ENCODE data around the gene HBP1. TPM values are rescaled to one million over a fixed set of nuclear protein-coding genes. Genes with fewer than 3 reads are reported as not detected.
"Not testable (repeated sequence)": the region's sequence is repeated elsewhere in the genome, so short reads cannot be mapped to it uniquely, and the experiment has no call there.

Gene HBP1
- total and polyA plus RNA-seq, 7 experiments from 2014 or later, result 34.6 to 219 (median 116) TPM

GRCh38 chr7:107151538-107151937, 17.3 kb upstream of the HBP1 start:
- DNase-seq (no peak), ATAC-seq (no peak)
- Mint-ChIP-seq H3K36me3 (no peaks in the 10 kb centered on the region), H3K4me3 (no peak overlapping the region), H3K27me3 (peaks cover 0 to 9% (median 3%) of the 10 kb centered on the region in 5 donors), H3K27ac (no peak overlapping the region), H3K9me3 (no peaks in the 10 kb centered on the region), H3K4me1 (peaks cover 0 to 12% (median 4%) of the 10 kb centered on the region in 7 donors)
- Histone ChIP-seq H3K27me3 (ENCODE audit: control insufficient read depth in 2 of 2, insufficient read depth in 2 of 2, low read length in 2 of 2) (no peaks in the 10 kb centered on the region), H3K9me3 (ENCODE audit: control insufficient read depth in 2 of 3, low read length in 3 of 3) (no peaks in the 10 kb centered on the region), H3K4me3 (ENCODE audit: low read length) (no peak overlapping the region), H3K4me1 (ENCODE audit: control insufficient read depth in 2 of 2, insufficient read depth in 2 of 2, low read length in 2 of 2) (no peaks in the 10 kb centered on the region), H3K36me3 (ENCODE audit: control insufficient read depth in 2 of 3, insufficient read depth in 3 of 3, low read length in 3 of 3) (no peaks in the 10 kb centered on the region), H3K27ac (ENCODE audit: low read depth, low read length) (no peak overlapping the region)
- ChIA-PET POLR2A (interaction anchor here (4.5 kb wide), 1 partner anchor 17 kb away, joined by 35 read pairs; the partner anchor contains the start of gene HBP1), CTCF (interaction anchor here (0.5 to 7.7 kb wide), 5 partner anchors 10 to 357 kb away, joined by 3 to 95 read pairs (median 5); partner anchors contain the start of gene HBP1)
- intact Hi-C loops (cut with micrococcal nuclease), result loop anchor here (2.0 to 5.0 kb wide), 2 partner anchors 974 to 975 kb away; no protein-coding TSS in a partner anchor

GRCh38 chr7:107152011-107152410, 16.8 kb upstream of the HBP1 start:
- H3K27me3 ChIP-seq (ENCODE audit: control insufficient read depth in 2 of 2, insufficient read depth in 2 of 2, low read length in 2 of 2), result no peaks in the 10 kb centered on the region
- DNase-seq, result no peak
- no peak overlapping the region for H3K4me3 ChIP-seq (ENCODE audit: low read length)
- no peaks in the 10 kb centered on the region for H3K9me3 ChIP-seq (ENCODE audit: control insufficient read depth in 2 of 3, low read length in 3 of 3)
- ChIA-PET POLR2A (interaction anchor here (0.9 to 4.5 kb wide), 2 partner anchors 17 to 26 kb away, joined by 3 to 35 read pairs; partner anchors contain the start of gene HBP1), CTCF (interaction anchor here (0.7 to 7.7 kb wide), 5 partner anchors 10 to 357 kb away, joined by 3 to 95 read pairs (median 5); partner anchors contain the start of gene HBP1)
- ATAC-seq, result no peak
- Mint-ChIP-seq H3K36me3 (no peaks in the 10 kb centered on the region), H3K4me3 (peak overlapping the region in 1 of 10 donors; percentile 25), H3K4me1 (peaks cover 0 to 12% (median 4%) of the 10 kb centered on the region in 7 donors), H3K27ac (peak overlapping the region in 2 of 9 donors; percentile 10 to 47), H3K27me3 (peaks cover 0 to 11% (median 3%) of the 10 kb centered on the region in 5 donors), H3K9me3 (no peaks in the 10 kb centered on the region)
- no peaks in the 10 kb centered on the region for H3K4me1 ChIP-seq (ENCODE audit: control insufficient read depth in 2 of 2, insufficient read depth in 2 of 2, low read length in 2 of 2)
- H3K36me3 ChIP-seq (ENCODE audit: control insufficient read depth in 2 of 3, insufficient read depth in 3 of 3, low read length in 3 of 3), result no peaks in the 10 kb centered on the region
- intact Hi-C loops (cut with micrococcal nuclease), result loop anchor here in 1 of 2 donors (5.0 kb wide), 1 partner anchor 975 kb away; no protein-coding TSS in a partner anchor
- H3K27ac ChIP-seq (ENCODE audit: low read depth, low read length), result no peak overlapping the region

- H3K4me1 Mint-ChIP-seq, result peaks cover 0 to 3% (median 0%) of the 10 kb centered on the region in 7 donors
- no peaks in the 10 kb centered on the region for H3K4me1 ChIP-seq (ENCODE audit: control insufficient read depth in 2 of 2, insufficient read depth in 2 of 2, low read length in 2 of 2)
- POLR2A ChIA-PET, result no interaction called here
- no peaks in the 10 kb centered on the region for H3K36me3 Mint-ChIP-seq
- no peak overlapping the region for H3K4me3 ChIP-seq (ENCODE audit: low read length)
- no peak for DNase-seq
- H3K27me3 ChIP-seq (ENCODE audit: control insufficient read depth in 2 of 2, insufficient read depth in 2 of 2, low read length in 2 of 2), result no peaks in the 10 kb centered on the region
- H3K27me3 Mint-ChIP-seq, result peaks cover 0 to 16% (median 3%) of the 10 kb centered on the region in 5 donors
- H3K9me3 Mint-ChIP-seq, result no peaks in the 10 kb centered on the region
- H3K27ac Mint-ChIP-seq, result no peak overlapping the region
- no peak overlapping the region for H3K27ac ChIP-seq (ENCODE audit: low read depth, low read length)
- no peaks in the 10 kb centered on the region for H3K36me3 ChIP-seq (ENCODE audit: control insufficient read depth in 2 of 3, insufficient read depth in 3 of 3, low read length in 3 of 3)
- CTCF ChIA-PET, result no interaction called here
- intact Hi-C loops (cut with micrococcal nuclease), result loop anchor here in 1 of 2 donors (5.0 kb wide), 1 partner anchor 978 kb away; no protein-coding TSS in a partner anchor
- no peak overlapping the region for H3K4me3 Mint-ChIP-seq
- no peaks in the 10 kb centered on the region for H3K9me3 ChIP-seq (ENCODE audit: control insufficient read depth in 2 of 3, low read length in 3 of 3)
- no peak for ATAC-seq
Observed at GRCh38 chr7:107154826-107155225, 14.0 kb upstream of the HBP1 start.

GRCh38 chr7:107155726-107156125, 13.1 kb upstream of the HBP1 start:
- H3K27ac Mint-ChIP-seq; intact Hi-C loops (cut with micrococcal nuclease); H3K36me3 Mint-ChIP-seq; H3K27ac ChIP-seq (ENCODE audit: low read depth, low read length); H3K9me3 ChIP-seq (ENCODE audit: control insufficient read depth in 2 of 3, low read length in 3 of 3); POLR2A ChIA-PET; H3K4me3 ChIP-seq (ENCODE audit: low read length); H3K9me3 Mint-ChIP-seq; H3K27me3 ChIP-seq (ENCODE audit: control insufficient read depth in 2 of 2, insufficient read depth in 2 of 2, low read length in 2 of 2); H3K4me1 Mint-ChIP-seq; DNase-seq; H3K4me1 ChIP-seq (ENCODE audit: control insufficient read depth in 2 of 2, insufficient read depth in 2 of 2, low read length in 2 of 2); H3K4me3 Mint-ChIP-seq; H3K36me3 ChIP-seq (ENCODE audit: control insufficient read depth in 2 of 3, insufficient read depth in 3 of 3, low read length in 3 of 3); ATAC-seq: not testable (repeated sequence)
- H3K27me3 Mint-ChIP-seq, result peaks cover 0 to 16% (median 3%) of the 10 kb centered on the region in 5 donors
- CTCF ChIA-PET, result interaction anchor here (0.6 kb wide), 1 partner anchor 12 kb away, joined by 3 read pairs; no protein-coding TSS in a partner anchor

- CTCF ChIA-PET, result interaction anchor here (1.6 kb wide), 1 partner anchor 364 kb away, joined by 4 read pairs; no protein-coding TSS in a partner anchor
- H3K27me3 ChIP-seq (ENCODE audit: control insufficient read depth in 2 of 2, insufficient read depth in 2 of 2, low read length in 2 of 2), result no peaks in the 10 kb centered on the region
- no peak overlapping the region for H3K4me3 Mint-ChIP-seq
- POLR2A ChIA-PET, result interaction anchor here (0.5 kb wide), 1 partner anchor 731 kb away, joined by 5 read pairs; no protein-coding TSS in a partner anchor
- H3K36me3 ChIP-seq (ENCODE audit: control insufficient read depth in 2 of 3, insufficient read depth in 3 of 3, low read length in 3 of 3), result no peaks in the 10 kb centered on the region
- H3K27me3 Mint-ChIP-seq, result peaks cover 0 to 16% (median 3%) of the 10 kb centered on the region in 5 donors
- no peak overlapping the region for H3K4me3 ChIP-seq (ENCODE audit: low read length)
- DNase-seq (no peak), ATAC-seq (no peak)
- no peak overlapping the region for H3K27ac ChIP-seq (ENCODE audit: low read depth, low read length)
- no peaks in the 10 kb centered on the region for H3K9me3 Mint-ChIP-seq
- intact Hi-C loops (cut with micrococcal nuclease), result no loop called here
- H3K4me1 Mint-ChIP-seq, result no peaks in the 10 kb centered on the region
- no peak overlapping the region for H3K27ac Mint-ChIP-seq
- no peaks in the 10 kb centered on the region for H3K9me3 ChIP-seq (ENCODE audit: control insufficient read depth in 2 of 3, low read length in 3 of 3)
- H3K4me1 ChIP-seq (ENCODE audit: control insufficient read depth in 2 of 2, insufficient read depth in 2 of 2, low read length in 2 of 2), result no peaks in the 10 kb centered on the region
- H3K36me3 Mint-ChIP-seq, result no peaks in the 10 kb centered on the region
Observed at GRCh38 chr7:107157091-107157490, 11.7 kb upstream of the HBP1 start.

- Mint-ChIP-seq H3K4me3 (no peak overlapping the region), H3K36me3 (no peaks in the 10 kb centered on the region), H3K27me3 (peaks cover 0 to 14% (median 0%) of the 10 kb centered on the region in 5 donors), H3K4me1 (no peaks in the 10 kb centered on the region), H3K9me3 (no peaks in the 10 kb centered on the region), H3K27ac (no peak overlapping the region)
- no peak overlapping the region for H3K4me3 ChIP-seq (ENCODE audit: low read length)
- H3K27ac ChIP-seq (ENCODE audit: low read depth, low read length), result no peak overlapping the region
- ChIA-PET CTCF (no interaction called here), POLR2A (no interaction called here)
- DNase-seq (no peak), ATAC-seq (no peak)
- intact Hi-C loops (cut with micrococcal nuclease), result no loop called here
- no peaks in the 10 kb centered on the region for H3K4me1 ChIP-seq (ENCODE audit: control insufficient read depth in 2 of 2, insufficient read depth in 2 of 2, low read length in 2 of 2)
- H3K9me3 ChIP-seq (ENCODE audit: control insufficient read depth in 2 of 3, low read length in 3 of 3), result no peaks in the 10 kb centered on the region
- no peaks in the 10 kb centered on the region for H3K27me3 ChIP-seq (ENCODE audit: control insufficient read depth in 2 of 2, insufficient read depth in 2 of 2, low read length in 2 of 2)
- no peaks in the 10 kb centered on the region for H3K36me3 ChIP-seq (ENCODE audit: control insufficient read depth in 2 of 3, insufficient read depth in 3 of 3, low read length in 3 of 3)
Observed at GRCh38 chr7:107158028-107158427, 10.8 kb upstream of the HBP1 start.

GRCh38 chr7:107160389-107160788, 8.4 kb upstream of the HBP1 start:
- DNase-seq (no peak), ATAC-seq (no peak)
- Histone ChIP-seq H3K27me3 (ENCODE audit: control insufficient read depth in 2 of 2, insufficient read depth in 2 of 2, low read length in 2 of 2) (no peaks in the 10 kb centered on the region), H3K36me3 (ENCODE audit: control insufficient read depth in 2 of 3, insufficient read depth in 3 of 3, low read length in 3 of 3) (no peaks in the 10 kb centered on the region), H3K27ac (ENCODE audit: low read depth, low read length) (no peak overlapping the region), H3K9me3 (ENCODE audit: control insufficient read depth in 2 of 3, low read length in 3 of 3) (no peaks in the 10 kb centered on the region), H3K4me3 (ENCODE audit: low read length) (no peak overlapping the region), H3K4me1 (ENCODE audit: control insufficient read depth in 2 of 2, insufficient read depth in 2 of 2, low read length in 2 of 2) (no peaks in the 10 kb centered on the region)
- H3K4me3 Mint-ChIP-seq, result no peak overlapping the region
- no peaks in the 10 kb centered on the region for H3K36me3 Mint-ChIP-seq
- H3K4me1 Mint-ChIP-seq, result peaks cover 0 to 2% (median 0%) of the 10 kb centered on the region in 7 donors
- ChIA-PET CTCF (no interaction called here), POLR2A (no interaction called here)
- intact Hi-C loops (cut with micrococcal nuclease), result no loop called here
- no peaks in the 10 kb centered on the region for H3K9me3 Mint-ChIP-seq
- H3K27ac Mint-ChIP-seq, result no peak overlapping the region
- peaks cover 0 to 32% (median 0%) of the 10 kb centered on the region in 5 donors for H3K27me3 Mint-ChIP-seq
